Measurements from ENCODE around the gene PRTFDC1. TPM values are rescaled to one million over a fixed set of nuclear protein-coding genes. Genes with fewer than 3 reads are reported as not detected.

The PRTFDC1 gene
- total RNA-seq, 1 donor from 2014 or later = 9.1 TPM

DNA sequence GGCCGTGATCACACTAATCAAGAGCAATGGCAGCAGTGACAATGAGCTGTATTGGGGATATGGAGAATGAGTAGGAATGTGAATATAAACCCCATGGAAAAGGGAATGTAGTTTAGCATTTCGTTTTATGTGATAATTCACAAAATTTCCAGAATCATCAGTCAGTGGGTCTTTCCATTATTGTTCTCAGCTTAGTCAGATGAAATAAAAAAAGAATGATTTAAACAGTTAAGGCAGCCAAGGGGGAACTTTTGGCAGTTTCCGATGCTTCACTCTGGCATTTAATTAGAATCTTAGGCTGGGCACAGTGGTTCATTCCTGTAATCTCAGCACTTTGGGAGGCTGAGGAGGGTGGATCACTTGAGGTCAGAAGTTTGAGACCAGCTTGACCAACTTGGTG lies 86.6 kb downstream of the PRTFDC1 start:
- no peak for TF ChIP-seq EZH2 (IDR thresholded peaks at IDR 0.05; ENCODE audit: insufficient read depth, low read length)
- TF ChIP-seq, protein P1, sequence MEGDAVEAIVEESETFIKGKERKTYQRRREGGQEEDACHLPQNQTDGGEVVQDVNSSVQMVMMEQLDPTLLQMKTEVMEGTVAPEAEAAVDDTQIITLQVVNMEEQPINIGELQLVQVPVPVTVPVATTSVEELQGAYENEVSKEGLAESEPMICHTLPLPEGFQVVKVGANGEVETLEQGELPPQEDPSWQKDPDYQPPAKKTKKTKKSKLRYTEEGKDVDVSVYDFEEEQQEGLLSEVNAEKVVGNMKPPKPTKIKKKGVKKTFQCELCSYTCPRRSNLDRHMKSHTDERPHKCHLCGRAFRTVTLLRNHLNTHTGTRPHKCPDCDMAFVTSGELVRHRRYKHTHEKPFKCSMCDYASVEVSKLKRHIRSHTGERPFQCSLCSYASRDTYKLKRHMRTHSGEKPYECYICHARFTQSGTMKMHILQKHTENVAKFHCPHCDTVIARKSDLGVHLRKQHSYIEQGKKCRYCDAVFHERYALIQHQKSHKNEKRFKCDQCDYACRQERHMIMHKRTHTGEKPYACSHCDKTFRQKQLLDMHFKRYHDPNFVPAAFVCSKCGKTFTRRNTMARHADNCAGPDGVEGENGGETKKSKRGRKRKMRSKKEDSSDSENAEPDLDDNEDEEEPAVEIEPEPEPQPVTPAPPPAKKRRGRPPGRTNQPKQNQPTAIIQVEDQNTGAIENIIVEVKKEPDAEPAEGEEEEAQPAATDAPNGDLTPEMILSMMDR (IDR thresholded peaks at IDR 0.05; ENCODE audit: insufficient read depth, low read depth, low read length) = no peak
- Histone ChIP-seq H3K27me3 (ENCODE audit: insufficient read depth, low read length) (no peaks in the 10 kb centered on the region), H3K27ac (ENCODE audit: low read depth, low read length) (no peak overlapping the region), H3K4me3 (ENCODE audit: insufficient read depth, low read depth, low read length) (no peak overlapping the region), H3K36me3 (ENCODE audit: insufficient read depth, low read length) (no peaks in the 10 kb centered on the region), H4K20me1 (ENCODE audit: insufficient read depth, low read length) (no peaks in the 10 kb centered on the region), H3K9ac (ENCODE audit: low read length) (no peak overlapping the region), H3K4me1 (ENCODE audit: insufficient read depth, low read length) (peaks cover 29% of the 10 kb centered on the region), H3K4me2 (ENCODE audit: low read length) (peak overlapping the region; percentile 28), H2AFZ (ENCODE audit: low read depth, low read length) (no peak overlapping the region), H3K9me3 (ENCODE audit: insufficient read depth, low read depth, low read length) (peaks cover 7% of the 10 kb centered on the region), H3K79me2 (ENCODE audit: insufficient read depth, low read length) (no peaks in the 10 kb centered on the region)
- no peak overlapping the region for H3K4me3 Mint-ChIP-seq (ENCODE audit: unreplicated experiment)
- DNase-seq (ENCODE audit: low read depth) (no peak), FAIRE-seq (no peak)
- H3K27me3 Mint-ChIP-seq (ENCODE audit: low read depth, unreplicated experiment) = no peaks in the 10 kb centered on the region
- H3K4me1 Mint-ChIP-seq (ENCODE audit: low read depth, unreplicated experiment) = peaks cover 36% of the 10 kb centered on the region
- H3K36me3 Mint-ChIP-seq (ENCODE audit: low read depth, unreplicated experiment) = peaks cover 4% of the 10 kb centered on the region
- H3K9me3 Mint-ChIP-seq (ENCODE audit: unreplicated experiment) = no peaks in the 10 kb centered on the region
- no peak overlapping the region for H3K27ac Mint-ChIP-seq (ENCODE audit: unreplicated experiment)

GRCh38 chr10:24862589-24862988 lies 89.8 kb downstream of the PRTFDC1 start:
- Histone ChIP-seq H3K4me3 (ENCODE audit: insufficient read depth, low read depth, low read length) (no peak overlapping the region), H3K4me2 (ENCODE audit: low read length) (no peak overlapping the region), H3K9me3 (ENCODE audit: insufficient read depth, low read depth, low read length) (peaks cover 7% of the 10 kb centered on the region), H3K27ac (ENCODE audit: low read depth, low read length) (no peak overlapping the region), H3K4me1 (ENCODE audit: insufficient read depth, low read length) (peaks cover 39% of the 10 kb centered on the region), H3K79me2 (ENCODE audit: insufficient read depth, low read length) (no peaks in the 10 kb centered on the region), H4K20me1 (ENCODE audit: insufficient read depth, low read length) (no peaks in the 10 kb centered on the region), H3K36me3 (ENCODE audit: insufficient read depth, low read length) (no peaks in the 10 kb centered on the region), H3K27me3 (ENCODE audit: insufficient read depth, low read length) (no peaks in the 10 kb centered on the region), H3K9ac (ENCODE audit: low read length) (no peak overlapping the region), H2AFZ (ENCODE audit: low read depth, low read length) (no peak overlapping the region)
- TF ChIP-seq, protein P1 (IDR thresholded peaks at IDR 0.05; ENCODE audit: insufficient read depth, low read depth, low read length) = no peak
- no peak for TF ChIP-seq EZH2 (IDR thresholded peaks at IDR 0.05; ENCODE audit: insufficient read depth, low read length)
- no peaks in the 10 kb centered on the region for H3K9me3 Mint-ChIP-seq (ENCODE audit: unreplicated experiment)
- H3K4me1 Mint-ChIP-seq (ENCODE audit: low read depth, unreplicated experiment) = peaks cover 35% of the 10 kb centered on the region
- peaks cover 4% of the 10 kb centered on the region for H3K36me3 Mint-ChIP-seq (ENCODE audit: low read depth, unreplicated experiment)
- H3K27me3 Mint-ChIP-seq (ENCODE audit: low read depth, unreplicated experiment) = no peaks in the 10 kb centered on the region
- FAIRE-seq (no peak), DNase-seq (ENCODE audit: low read depth) (no peak)
- H3K27ac Mint-ChIP-seq (ENCODE audit: unreplicated experiment) = no peak overlapping the region
- no peak overlapping the region for H3K4me3 Mint-ChIP-seq (ENCODE audit: unreplicated experiment)
